GM12801 (cell line): ENCODE measurements around the gene MAN1C1.

ENCODE experiments used
- CTCF ChIP-seq: IDR thresholded peaks from one replicate; pipeline ENCODE4 v1.5.1; 2011; ENCODE audit warnings: control low read depth; ENCODE audit not compliant: insufficient read length; ENCODE audit errors: extremely low read depth

MAN1C1 gene

GRCh38 chr1:25641329-25641725 is 24.7 kb downstream of the MAN1C1 start:
- no peak for TF ChIP-seq CTCF

- TF ChIP-seq CTCF, result no peak
Observed at GRCh38 chr1:25641931-25642573, 25.5 kb downstream of the MAN1C1 start.

GRCh38 chr1:25642574-25643108 is 26.1 kb downstream of the MAN1C1 start:
- no peak for TF ChIP-seq CTCF

- no peak for TF ChIP-seq CTCF
Observed at GRCh38 chr1:25643929-25644328, 27.3 kb downstream of the MAN1C1 start.

- TF ChIP-seq CTCF, result no peak
Observed at GRCh38 chr1:25644962-25645361, 28.4 kb downstream of the MAN1C1 start.

GRCh38 chr1:25645637-25646400 is 29.2 kb downstream of the MAN1C1 start:
- TF ChIP-seq CTCF, result no peak

- no peak for TF ChIP-seq CTCF
Observed at GRCh38 chr1:25647106-25647505, 30.5 kb downstream of the MAN1C1 start.
